PC-9 (cell line): ENCODE results near the gene PIK3R6.

ENCODE experiments used
- CTCF ChIP-seq: fragments of 200-600 bp; sonication (generic); conservative IDR thresholded peaks from 2 replicates; pipeline ENCODE4 v1.6.1; 2017; ENCODE audit warnings: mixed run types, antibody characterized with exemption, mild to moderate bottlenecking, moderate library complexity
- EZH2 ChIP-seq: fragments of 200-600 bp; sonication (generic); IDR thresholded peaks from 2 replicates; pipeline ENCODE4 v1.8.0; 2017; ENCODE audit warnings: antibody characterized with exemption, low read depth

GRCh38 chr17:8823279-8823678, 44.2 kb downstream of the PIK3R6 start:
- no peak for TF ChIP-seq CTCF
- TF ChIP-seq EZH2: no peak
